Fibroblast of lung (primary cell): ENCODE data around the gene KCNIP3. TPM values are rescaled to one million over a fixed set of nuclear protein-coding genes. Genes with fewer than 3 reads are reported as not detected.

Experiments used
- DNase-seq, 2 donors: peaks; one replicate each; pipeline versions ENCODE4 v3.0.0 to v3.0.0-alpha.2; 2010; ENCODE audit warnings: low read depth in 2 of 2
- H2AFZ ChIP-seq: 2 replicates; pipeline ENCODE4 v1.5.1; 2012; ENCODE audit warnings: low read length, control low read depth, inconsistent platforms
- H3K27ac ChIP-seq: 2 replicates; pipeline ENCODE4 v1.5.1; 2011; ENCODE audit warnings: low read length, control low read depth; ENCODE audit not compliant: insufficient read depth
- H3K27me3 ChIP-seq: 2 replicates; pipeline ENCODE4 v1.5.1; 2011; ENCODE audit warnings: mild to moderate bottlenecking, low read length; ENCODE audit not compliant: control insufficient read depth, insufficient read depth
- H3K36me3 ChIP-seq: 2 replicates; pipeline ENCODE4 v1.5.1; 2011; ENCODE audit warnings: low read length; ENCODE audit not compliant: control insufficient read depth, insufficient read depth
- H3K4me1 ChIP-seq: 2 replicates; pipeline ENCODE4 v1.5.1; 2011; ENCODE audit warnings: low read length; ENCODE audit not compliant: control insufficient read depth, insufficient read depth; ENCODE audit errors: extremely low read depth
- H3K4me2 ChIP-seq: 2 replicates; pipeline ENCODE4 v1.5.1; 2011; ENCODE audit warnings: low read length, control low read depth; ENCODE audit not compliant: insufficient read depth; ENCODE audit errors: extremely low read depth
- H3K4me3 ChIP-seq, 4 experiments: fragments of 200-600 bp in 1 of 4; sonication (generic) in 1 of 4; replicated peaks in 1 of 4; 2 replicates each; pipeline ENCODE4 v1.5.1; 2011 to 2016; ENCODE audit warnings: low read length in 4 of 4, low read depth in 3 of 4, mild to moderate bottlenecking in 3 of 4, control low read depth in 2 of 4, inconsistent platforms in 1 of 4, mixed read lengths in 1 of 4; ENCODE audit not compliant: insufficient read depth in 1 of 4; ENCODE audit errors: control extremely low read depth in 1 of 4
- H3K79me2 ChIP-seq: 2 replicates; pipeline ENCODE4 v1.5.1; 2012; ENCODE audit warnings: mild to moderate bottlenecking, low read length, inconsistent platforms; ENCODE audit not compliant: control insufficient read depth, insufficient read depth
- H3K9ac ChIP-seq: 2 replicates; pipeline ENCODE4 v1.5.1; 2011; ENCODE audit warnings: mild to moderate bottlenecking, low read length, control low read depth; ENCODE audit not compliant: insufficient read depth
- H3K9me3 ChIP-seq: 2 replicates; pipeline ENCODE4 v1.5.1; 2012; ENCODE audit warnings: low read depth, low read length; ENCODE audit not compliant: control insufficient read depth, insufficient read depth
- H4K20me1 ChIP-seq: 2 replicates; pipeline ENCODE4 v1.5.1; 2011; ENCODE audit warnings: low read length; ENCODE audit not compliant: control insufficient read depth, insufficient read depth; ENCODE audit errors: extremely low read depth
- EZH2 ChIP-seq: IDR thresholded peaks from 2 replicates; pipeline ENCODE4 v1.5.1; 2012; ENCODE audit warnings: low read length, control low read depth, mild to moderate bottlenecking; ENCODE audit errors: missing control alignments
- polyA plus RNA-seq, 2 donors: library from polyadenylated mRNA; depleted of rRNA in 1 of 2; stranded (reverse) in 1 of 2; unstranded in 1 of 2; fragments of >200 nt; gene quantifications; 2 replicates each; pipeline ENCODE4 v1.2.1, GENCODE V29; 2011 to 2012; ENCODE audit warnings: missing spikeins in 1 of 2
- total RNA-seq: library from RNA; depleted of rRNA; stranded (reverse); fragments of >200 nt; gene quantifications from 2 replicates; pipeline ENCODE4 v1.2.1, GENCODE V29; 2014
- TF ChIP-seq, protein P1 (sequence below), 2 donors: IDR thresholded peaks in 1 of 2; conservative IDR thresholded peaks in 1 of 2; 1 replicate in 1 of 2; 2 replicates in 1 of 2; pipeline ENCODE4 v1.5.1; 2011 to 2012; ENCODE audit warnings: low read length in 2 of 2, control low read depth in 1 of 2, inconsistent platforms in 1 of 2, low read depth in 1 of 2, mild to moderate bottlenecking in 1 of 2

KCNIP3 gene
- total and polyA plus RNA-seq, 2 donors (not counting 1 experiment from before 2014, with no cell fraction given), result 0.32 to 1.7 TPM

DNA sequence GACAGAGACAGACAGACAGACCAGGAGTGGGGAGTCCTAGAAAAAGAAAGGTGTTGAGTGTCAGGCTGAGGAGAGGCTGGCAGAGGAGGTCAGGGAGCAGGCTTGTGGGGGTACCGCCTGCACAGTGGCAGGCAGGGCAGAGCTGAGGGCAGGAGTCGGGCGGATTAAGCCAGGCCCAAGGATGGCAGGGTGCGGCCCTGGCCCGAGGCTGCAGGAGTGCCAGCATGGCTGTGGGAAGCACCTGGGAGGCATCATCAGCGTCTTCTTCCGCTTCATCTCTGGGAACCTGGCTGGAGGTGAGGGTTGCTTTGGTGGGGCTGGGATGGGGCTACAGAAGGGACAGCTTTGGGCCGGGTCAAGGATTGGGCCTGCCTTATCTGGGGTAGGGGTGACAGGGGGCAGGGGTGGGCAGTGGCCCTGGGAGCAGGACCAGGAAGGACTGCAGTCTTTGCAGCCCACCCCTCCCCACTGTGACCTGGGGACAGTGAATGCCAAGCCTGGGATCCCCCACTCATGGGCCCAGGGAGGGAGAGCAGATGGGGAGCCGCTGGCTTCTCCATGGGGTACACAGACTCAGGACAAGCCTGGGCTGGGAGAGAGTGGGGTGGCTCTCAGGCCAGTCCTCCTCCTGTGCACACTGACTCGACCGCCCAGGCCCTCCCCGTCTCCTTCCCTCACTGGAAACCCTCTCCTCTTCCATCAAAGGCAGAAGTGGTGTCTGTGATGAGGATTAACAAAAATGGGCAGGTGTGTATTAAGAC lies 20.7 kb downstream of the KCNIP3 start:
- H3K79me2 ChIP-seq, result no peaks in the 10 kb centered on the region
- H3K9ac ChIP-seq, result no peak overlapping the region
- DNase-seq, result no peak
- no peaks in the 10 kb centered on the region for H3K9me3 ChIP-seq
- no peaks in the 10 kb centered on the region for H3K27me3 ChIP-seq
- no peak overlapping the region for H3K4me2 ChIP-seq
- no peak overlapping the region for H2AFZ ChIP-seq
- no peak overlapping the region for H3K4me3 ChIP-seq
- peaks cover 2% of the 10 kb centered on the region for H3K4me1 ChIP-seq
- H3K27ac ChIP-seq, result no peak overlapping the region
- no peaks in the 10 kb centered on the region for H3K36me3 ChIP-seq
- TF ChIP-seq, protein P1, sequence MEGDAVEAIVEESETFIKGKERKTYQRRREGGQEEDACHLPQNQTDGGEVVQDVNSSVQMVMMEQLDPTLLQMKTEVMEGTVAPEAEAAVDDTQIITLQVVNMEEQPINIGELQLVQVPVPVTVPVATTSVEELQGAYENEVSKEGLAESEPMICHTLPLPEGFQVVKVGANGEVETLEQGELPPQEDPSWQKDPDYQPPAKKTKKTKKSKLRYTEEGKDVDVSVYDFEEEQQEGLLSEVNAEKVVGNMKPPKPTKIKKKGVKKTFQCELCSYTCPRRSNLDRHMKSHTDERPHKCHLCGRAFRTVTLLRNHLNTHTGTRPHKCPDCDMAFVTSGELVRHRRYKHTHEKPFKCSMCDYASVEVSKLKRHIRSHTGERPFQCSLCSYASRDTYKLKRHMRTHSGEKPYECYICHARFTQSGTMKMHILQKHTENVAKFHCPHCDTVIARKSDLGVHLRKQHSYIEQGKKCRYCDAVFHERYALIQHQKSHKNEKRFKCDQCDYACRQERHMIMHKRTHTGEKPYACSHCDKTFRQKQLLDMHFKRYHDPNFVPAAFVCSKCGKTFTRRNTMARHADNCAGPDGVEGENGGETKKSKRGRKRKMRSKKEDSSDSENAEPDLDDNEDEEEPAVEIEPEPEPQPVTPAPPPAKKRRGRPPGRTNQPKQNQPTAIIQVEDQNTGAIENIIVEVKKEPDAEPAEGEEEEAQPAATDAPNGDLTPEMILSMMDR (conservative IDR thresholded peaks at IDR 0.05 in 1 of 2, IDR thresholded peaks at IDR 0.05 in 1 of 2; ENCODE audit: low read depth in 1 of 2, low read length in 2 of 2), result no peak
- TF ChIP-seq EZH2, result no peak
- no peaks in the 10 kb centered on the region for H4K20me1 ChIP-seq

DNA sequence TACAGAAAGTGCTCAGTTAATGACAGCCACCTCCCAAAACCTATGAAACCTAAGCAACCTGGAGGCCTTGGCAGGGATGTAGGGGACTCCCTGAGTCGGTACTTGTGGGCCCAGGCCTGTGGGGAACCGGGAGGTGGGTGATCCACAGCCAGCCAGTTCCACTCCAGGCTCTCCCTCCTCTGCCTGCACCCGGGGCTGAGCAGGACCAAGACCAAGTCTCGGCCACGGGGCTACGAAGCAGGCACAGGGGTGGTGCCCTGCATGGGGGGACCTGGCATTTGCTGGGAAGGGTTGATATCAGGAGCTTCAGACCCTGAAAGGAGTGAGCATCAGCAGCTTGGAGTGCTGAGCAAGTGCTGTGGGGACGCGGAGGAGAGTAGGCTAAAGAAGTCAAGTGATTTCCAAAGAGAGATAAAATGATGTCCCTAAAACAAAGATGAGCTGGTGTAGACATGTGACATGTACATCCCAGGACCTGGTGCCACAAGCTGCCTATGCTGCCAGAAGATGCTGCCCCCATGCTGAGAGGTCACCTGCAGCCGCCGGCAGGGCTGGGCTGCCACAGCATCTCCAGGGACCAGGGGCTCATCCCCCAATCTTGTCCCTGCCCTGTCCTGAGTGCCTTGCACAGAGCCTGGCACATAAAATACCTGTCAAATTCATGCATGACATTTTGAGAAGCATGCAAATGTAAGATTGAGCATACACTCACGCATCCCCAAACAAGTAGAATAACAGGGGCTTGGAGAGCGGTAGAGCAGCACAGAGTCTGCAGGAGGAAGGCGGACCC lies 21.5 kb downstream of the KCNIP3 start:
- no peaks in the 10 kb centered on the region for H3K36me3 ChIP-seq
- no peak for DNase-seq
- no peak overlapping the region for H2AFZ ChIP-seq
- H3K9me3 ChIP-seq, result no peaks in the 10 kb centered on the region
- no peak overlapping the region for H3K27ac ChIP-seq
- H3K79me2 ChIP-seq, result no peaks in the 10 kb centered on the region
- peaks cover 2% of the 10 kb centered on the region for H3K4me1 ChIP-seq
- TF ChIP-seq EZH2, result no peak
- TF ChIP-seq, protein P1 (conservative IDR thresholded peaks at IDR 0.05 in 1 of 2, IDR thresholded peaks at IDR 0.05 in 1 of 2; ENCODE audit: low read depth in 1 of 2, low read length in 2 of 2), result no peak
- no peak overlapping the region for H3K9ac ChIP-seq
- H3K27me3 ChIP-seq, result no peaks in the 10 kb centered on the region
- no peak overlapping the region for H3K4me3 ChIP-seq
- H3K4me2 ChIP-seq, result no peak overlapping the region
- no peaks in the 10 kb centered on the region for H4K20me1 ChIP-seq
